ENCODE results near the gene IGSF3.
"Not testable (repeated sequence)": the region's sequence is repeated elsewhere in the genome, so short reads cannot be mapped to it uniquely, and the experiment has no call there.

IGSF3 gene

DNA sequence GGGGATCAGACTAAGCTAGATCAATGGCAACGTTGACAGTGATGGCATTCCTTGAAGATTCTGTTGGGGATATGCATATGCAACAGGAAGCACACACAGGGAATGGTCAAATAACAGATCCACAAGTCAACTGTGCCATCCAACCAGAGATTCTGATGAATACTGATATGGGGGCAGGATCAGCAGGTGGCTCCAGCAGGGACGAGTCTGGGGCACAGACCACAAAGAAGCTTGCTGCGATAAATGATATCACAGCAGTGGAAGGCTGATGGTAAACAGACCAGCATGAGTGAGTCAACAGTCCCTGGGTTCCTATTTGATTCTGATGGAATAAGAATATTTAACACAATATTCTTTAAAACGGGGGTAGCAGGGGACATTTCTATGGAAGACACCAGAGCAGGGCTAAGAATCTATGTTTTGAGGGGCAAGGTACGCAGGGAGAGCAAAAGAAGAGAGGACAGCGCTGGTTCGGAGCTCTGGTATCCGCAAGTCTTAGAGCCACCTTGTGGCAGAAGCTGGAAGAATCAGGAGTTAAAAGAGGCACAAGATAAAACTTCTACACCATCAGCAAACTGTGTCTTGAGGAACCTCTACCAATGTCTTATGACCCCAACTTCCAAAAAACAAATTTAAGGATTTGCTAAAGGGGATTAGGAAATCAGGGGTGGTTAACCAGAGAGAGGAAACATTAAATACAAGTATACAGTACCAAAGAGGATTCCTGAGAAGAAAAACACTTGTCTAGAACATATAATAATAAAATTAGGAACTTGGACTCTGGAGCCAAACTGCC lies 71.4 kb downstream of the IGSF3 start:
- DNase-seq = peak; percentile 62 to 76

DNA sequence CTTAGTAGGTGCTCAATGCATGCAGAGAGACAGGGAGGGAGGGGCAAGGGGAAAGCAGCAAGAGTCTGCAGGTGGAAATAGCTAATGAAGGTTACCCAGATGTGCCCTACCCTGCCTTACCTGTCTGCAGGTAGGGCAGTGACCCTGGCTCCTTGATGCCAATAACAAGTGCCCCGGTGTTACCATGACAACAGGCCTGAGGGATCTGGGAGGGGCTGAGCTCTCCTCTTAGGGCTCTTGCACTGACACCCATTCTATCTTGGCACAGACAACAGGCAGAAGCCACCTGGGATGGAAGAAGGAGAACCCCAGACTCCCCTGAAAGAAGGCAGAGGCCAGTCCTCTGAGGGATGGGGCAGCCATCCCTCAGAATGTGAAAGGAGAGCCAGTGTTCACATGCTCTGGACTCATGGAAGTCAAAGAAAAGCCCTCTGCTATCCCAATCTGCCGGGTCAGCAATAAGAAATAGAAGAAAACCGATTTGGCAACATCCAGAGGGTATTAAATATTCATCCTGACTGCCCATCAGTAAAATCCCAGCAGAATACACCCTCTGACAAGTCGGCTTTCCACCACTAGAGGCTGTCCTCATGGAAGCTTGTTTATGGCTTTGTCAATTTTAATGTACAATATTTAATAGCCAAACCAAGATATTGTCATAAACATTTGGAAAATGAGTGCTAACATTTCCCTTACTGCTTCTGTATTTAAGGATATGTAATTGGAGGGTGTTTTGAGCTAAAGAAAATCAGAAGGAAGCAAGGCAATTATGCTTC lies 72.3 kb downstream of the IGSF3 start:
- DNase-seq = not testable (repeated sequence)

DNA sequence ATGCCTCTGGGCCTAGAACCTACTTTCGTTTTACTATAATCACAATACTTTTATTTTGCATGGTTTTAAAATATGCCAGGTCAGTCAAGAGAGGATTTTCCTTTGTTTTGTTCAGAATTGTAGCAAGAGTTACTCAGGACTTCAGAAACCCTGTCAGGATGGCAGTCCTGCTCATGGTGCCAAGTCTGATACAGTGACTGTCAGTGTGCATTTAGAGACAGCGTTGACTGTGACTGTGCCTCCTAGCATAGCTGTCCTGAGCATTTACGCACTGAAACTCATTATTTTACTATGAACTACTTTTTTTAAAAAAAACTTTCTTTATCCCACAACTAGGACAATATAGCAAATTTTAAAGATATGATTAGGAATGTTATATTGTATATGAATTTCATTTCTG lies 73.6 kb downstream of the IGSF3 start:
- DNase-seq = not testable (repeated sequence)

DNA sequence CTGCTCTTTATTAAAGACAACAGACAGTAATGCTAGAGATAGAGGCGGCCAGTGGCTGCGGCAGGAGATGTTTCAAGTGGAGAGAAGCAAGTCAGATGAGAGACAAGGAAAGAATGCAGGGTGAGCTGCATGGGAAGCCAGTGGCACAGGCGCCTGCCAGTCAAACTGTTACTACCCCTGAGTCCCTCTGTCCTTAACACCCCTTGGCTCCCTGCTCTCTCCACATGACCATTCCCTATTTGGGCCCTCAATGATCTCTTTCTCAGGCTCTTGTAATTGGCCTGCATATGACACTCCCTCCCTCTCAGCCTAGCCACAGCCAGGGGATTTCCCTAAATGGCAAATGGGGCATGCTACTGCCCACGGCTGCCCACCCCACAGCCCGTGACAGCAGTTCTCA lies 74.1 kb downstream of the IGSF3 start:
- not testable (repeated sequence) for DNase-seq

DNA sequence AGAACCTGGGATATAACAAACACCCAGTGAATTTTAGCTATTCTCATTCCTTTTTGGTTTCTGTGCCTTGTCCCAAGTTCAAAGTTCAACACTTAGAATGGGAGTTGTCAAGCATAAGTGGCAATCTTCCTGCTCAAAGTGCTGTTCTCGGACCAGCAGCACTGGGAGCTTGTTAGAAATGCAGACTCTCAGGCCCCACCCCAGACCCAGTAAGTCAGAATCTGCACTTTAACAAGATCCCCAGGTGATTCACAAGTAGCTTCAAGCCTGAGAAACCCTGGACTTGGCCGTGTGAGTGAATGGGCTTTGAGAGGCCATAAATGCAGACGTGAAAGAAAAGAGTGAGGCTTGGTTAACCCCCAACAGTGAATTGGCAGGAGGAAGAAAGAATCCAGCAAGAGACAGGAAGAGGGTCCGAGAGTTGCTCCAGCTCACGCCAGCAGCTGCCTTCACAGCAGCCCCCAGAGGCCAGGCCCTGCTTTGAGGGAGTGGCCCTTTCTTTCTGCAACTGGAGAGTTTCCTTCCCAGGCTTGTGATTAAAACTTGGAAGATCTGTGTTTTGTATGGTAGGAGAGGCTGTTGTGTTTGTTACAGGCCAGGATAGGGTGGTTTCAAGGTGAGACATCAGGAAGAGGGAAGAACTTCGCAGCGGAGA lies 75.5 kb downstream of the IGSF3 start:
- DNase-seq = not testable (repeated sequence)

DNA sequence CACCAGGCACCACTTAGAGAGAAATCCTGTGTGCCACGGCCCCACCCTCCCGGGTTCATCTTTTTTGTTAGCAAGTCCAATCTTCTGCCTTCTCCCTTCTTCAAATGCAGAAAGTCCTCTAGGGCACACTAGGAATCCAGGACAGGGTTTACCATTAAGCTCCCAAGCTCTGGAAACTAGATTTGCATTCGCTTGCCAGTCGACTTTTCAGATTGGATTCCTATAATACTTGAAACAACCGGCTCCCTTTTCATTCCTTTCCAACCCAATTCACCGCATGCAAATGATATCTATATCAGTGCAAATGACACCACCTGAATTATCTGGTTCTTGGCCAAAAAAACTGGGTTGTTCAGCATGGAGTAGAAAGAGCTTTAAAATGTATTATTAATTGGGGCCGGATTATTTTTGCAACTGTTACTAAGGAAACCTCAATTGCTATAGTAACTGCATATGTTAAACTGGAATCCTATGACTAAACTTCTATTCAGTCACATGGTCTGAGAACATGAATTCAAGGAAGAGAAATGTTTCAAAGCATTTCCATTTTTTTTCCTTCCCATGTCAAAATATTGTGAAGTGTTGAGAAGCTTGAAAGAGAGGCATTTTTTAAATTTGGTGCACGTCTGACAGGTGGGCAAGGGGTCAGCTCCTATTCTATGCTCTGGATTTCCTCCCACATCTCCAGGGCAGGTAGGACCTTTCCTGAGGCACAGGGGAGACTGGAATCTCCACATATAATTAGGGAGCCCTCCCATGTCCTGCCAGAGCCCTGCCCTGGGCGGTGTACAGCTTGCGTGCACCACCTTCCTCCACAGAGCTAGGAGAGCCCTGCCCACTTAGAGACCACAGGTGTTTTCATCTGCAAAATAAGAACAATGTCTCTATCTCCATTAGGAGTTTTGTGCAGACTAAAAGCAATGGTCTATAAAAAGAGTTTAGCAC lies 76.3 kb downstream of the IGSF3 start:
- DNase-seq = peak in 1 of 2 donors; percentile 51

DNA sequence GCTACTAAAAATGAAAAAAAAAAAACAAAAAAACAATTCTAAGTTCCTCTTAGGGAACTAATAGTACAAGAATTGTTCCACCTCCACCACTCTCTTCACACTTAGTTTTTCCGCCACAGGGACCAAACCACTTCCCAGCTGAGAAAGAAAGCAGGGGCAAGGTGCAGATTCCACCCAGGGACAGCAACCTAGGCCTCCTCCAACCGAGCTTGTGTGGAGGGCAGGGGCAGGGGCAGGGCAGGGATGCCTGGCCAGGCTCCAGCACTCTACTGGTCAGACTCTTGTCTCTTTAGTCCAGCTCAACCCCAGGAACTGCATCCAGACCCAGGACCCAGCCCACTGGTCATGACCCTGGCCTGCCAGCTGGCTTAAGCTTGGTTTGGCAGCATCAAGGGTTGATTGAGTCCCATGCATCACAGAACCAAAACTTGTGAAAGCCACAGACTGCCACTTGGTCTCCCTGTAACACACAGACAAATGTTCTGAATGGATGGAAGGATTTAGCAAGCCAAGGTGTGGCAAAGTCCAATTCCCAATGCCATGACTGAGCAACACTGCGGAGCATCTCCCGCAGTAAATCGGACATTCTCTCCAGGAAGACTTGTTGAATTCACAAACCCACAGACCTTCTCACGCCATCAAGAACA lies 77.1 kb downstream of the IGSF3 start:
- not testable (repeated sequence) for DNase-seq

DNA sequence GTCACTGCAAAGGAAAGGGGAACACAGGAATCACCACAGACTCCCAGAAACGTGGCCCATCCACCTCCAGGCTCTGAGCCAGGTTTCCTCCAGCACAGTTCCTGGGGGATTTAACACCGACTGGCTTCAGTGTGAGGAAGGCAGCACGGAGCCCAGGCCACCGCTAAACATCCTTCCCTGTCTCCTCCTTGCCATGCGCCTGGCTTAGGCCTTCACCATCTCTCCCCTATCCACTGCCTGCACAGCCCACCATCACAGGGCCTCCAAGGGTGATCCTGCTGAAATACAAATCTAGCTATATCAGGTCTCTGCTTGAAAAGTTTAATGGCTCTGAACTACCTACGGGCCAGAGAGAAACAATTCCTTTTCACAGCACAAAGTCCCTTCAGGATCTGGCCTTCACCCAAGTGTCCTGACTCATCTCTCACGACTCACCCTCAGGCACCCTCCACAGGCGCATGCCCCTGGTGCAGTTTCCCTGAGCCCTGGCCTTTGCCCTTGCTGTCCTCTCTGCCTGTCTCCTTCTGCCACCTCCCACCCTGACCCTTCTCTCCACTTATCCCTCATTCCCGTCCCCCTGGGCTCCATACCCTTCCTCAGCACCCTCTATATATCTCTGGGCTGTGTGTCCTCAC lies 78.3 kb downstream of the IGSF3 start:
- peak in 1 of 2 donors; percentile 25 for DNase-seq

DNA sequence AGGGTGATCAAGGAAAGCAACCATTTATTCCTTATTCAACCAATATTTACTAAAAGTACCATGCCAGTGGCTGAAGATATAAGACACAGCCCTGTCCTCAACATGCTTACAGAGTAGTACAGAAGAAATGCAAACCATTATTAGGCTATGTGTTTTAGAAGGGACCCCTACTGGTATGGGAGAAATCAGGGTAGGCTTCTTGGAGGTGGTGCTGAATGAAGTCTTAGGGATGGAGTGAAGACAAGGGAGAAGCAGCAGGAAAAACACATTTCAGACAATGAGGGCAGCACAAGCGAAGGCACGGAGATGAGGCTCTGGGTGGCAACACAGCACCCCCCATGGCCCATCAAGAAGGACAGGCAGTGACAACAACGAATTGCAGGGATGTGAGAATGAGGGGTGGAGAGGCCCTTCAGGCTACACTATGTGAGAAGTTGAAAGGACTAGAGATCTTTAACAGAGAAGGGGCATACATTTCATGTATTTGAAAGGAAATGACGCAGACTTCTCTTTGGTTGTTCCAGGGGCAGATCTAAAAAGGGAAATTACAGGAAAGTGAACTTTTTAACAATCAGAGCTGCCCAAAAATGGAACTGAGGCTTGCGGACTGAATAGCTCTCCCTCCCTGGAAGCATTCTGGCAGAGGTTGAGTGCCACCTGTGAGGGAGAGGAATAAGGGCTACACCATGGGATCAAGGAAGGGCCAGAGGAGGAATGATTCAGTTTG lies 79.9 kb downstream of the IGSF3 start:
- DNase-seq = peak in 1 of 2 donors; percentile 36

DNA sequence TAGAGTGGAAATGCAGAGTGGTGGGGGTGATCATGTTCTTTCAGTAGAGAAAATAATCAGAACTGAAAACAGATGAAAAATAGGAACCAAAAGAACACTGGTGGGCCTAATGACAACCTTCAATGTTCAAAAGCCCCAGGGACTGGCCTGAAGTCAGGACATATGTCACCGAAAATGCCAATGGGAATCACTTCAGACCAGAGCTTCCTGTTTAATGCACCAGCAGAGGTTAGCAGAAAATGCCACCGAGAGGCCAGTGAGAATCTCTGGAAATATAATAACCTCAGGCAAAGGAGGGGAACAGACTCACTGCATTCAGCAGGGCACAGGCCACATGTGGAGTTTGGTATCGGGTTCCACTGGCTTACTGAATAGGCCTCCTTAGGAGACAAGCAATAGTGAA lies 80.8 kb downstream of the IGSF3 start:
- no peak for DNase-seq

DNA sequence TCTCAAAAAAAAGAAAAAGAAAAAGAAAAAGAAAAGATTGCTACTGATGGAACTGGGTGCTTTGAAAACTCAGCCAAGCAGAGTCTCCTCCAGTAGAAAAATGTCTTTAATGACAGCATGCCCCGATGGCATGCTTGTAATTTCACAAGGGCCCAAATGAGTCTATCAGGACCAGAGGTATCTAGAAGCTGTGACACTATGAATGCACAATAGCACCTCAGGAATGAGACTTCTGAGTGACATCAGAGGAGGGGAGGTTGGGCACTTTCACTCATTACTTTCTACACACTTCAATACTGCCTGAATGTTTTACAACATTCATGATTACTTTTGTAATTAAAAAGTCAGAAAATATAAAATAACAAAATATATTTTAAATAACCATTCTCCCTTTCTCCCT lies 81.6 kb downstream of the IGSF3 start:
- DNase-seq = no peak

DNA sequence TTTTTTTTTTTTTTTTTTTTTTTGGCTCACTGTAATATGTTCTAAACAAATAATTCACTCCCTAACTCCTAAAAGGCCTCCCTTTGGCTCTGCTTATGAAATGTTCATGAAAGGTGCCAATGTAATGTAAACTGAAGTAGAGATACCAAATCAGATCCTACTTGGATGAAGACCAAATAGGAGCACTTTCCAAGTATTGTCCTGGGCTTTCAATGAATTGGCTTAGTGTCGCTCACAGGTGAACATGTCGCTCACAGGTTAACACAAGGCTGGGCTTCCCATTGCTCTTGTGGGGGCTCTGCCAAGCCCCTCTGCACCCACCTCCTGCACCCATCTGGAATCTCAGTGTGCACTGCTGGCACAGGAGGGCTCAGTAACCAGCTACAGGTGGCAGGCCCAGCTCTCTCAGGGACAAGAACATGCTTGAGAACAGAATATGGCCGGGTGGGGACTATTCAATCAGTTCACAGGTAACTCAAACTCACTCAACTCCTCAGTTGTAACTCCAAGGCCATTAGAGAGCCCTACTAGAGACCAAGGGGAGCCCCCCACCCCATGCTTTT lies 86.1 kb downstream of the IGSF3 start:
- no peak for DNase-seq

DNA sequence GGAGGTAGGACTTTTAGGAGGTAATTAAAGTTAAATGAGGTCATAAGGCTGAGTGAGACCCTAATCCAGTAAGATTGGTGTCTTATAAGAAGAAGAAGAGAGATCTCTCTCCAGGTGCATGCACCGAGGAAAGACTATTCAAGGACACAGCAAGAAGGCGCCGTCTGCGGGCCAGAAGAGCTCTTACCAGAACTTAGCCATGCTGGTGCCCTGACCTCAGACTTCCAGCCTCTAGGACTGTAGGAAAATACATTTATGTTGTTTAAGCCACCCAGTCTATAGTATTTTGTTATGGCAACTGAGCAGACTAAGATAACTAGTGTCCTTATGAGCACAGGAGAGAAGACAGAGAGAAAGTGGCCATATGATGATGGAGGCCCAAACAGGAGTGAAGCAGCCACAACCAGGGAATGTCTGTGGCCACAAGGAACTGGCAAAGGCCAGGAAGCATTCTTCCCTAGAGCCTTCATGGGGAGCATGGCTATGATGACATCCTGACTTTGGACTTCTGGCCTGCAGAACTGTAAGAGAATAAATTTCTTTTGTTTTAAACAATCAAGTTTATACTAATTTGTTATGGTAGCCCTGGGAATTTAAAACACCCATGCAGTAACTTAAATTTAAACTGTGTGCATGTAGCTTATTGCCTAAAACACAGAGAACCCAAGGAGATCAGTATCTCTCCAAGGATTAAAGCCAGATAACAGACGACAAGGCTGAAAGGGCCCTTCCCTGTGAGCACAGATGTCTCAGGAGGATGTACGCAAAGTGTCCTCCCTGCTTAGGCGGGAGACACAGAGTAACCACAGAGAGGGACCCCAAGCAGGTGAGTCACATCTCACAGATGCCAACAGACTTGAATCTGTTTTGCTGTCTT lies 86.8 kb downstream of the IGSF3 start:
- no peak for DNase-seq

DNA sequence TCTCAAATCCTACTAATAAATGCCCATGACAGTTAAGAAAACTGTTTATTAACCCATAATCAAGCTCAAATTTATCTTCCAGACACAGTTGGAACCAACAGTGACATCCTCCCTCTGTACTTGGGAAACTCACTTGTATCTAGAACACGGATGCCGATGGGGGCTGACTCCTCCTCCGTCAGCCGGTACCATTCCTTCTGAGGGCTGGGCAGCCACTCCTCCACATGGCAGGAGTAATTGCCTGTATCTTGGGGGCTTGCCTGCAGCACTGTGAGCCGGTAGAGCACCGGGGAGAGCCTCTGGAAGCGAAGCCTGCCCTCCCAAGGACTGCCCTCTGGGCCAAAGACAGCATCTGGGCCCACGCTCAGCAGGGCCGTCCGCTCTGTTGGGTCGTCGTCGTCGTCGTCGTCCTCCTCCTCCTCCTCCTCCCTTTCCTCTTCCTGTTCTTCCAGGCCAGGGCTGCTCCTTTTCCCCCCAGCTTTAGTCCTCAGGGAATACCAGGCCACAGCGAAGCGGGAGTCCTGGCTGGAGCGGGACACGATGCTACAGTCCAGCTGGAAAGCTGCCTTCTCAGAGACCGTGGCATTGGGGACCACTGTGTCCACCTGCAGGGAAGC lies 88.2 kb downstream of the IGSF3 start:
- DNase-seq = no peak

DNA sequence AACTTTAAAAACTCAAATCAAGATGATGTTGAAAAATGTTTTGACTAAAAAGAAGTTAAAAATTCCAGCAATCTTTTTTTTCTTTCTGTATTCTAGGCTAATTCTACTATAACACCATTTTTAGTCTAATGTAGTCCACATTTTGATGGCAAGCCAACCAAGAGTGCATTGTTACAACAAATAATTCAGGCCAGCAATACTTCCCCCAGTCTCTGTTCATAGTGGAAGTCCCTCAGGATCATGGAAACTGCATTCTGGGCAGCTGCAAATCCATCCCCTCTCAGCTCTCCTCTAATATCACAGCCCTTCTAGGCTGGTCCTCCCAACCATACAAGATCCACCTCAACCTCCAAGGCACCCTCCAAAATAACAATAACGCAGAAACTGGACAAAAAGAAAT lies 89.0 kb downstream of the IGSF3 start:
- no peak for DNase-seq

DNA sequence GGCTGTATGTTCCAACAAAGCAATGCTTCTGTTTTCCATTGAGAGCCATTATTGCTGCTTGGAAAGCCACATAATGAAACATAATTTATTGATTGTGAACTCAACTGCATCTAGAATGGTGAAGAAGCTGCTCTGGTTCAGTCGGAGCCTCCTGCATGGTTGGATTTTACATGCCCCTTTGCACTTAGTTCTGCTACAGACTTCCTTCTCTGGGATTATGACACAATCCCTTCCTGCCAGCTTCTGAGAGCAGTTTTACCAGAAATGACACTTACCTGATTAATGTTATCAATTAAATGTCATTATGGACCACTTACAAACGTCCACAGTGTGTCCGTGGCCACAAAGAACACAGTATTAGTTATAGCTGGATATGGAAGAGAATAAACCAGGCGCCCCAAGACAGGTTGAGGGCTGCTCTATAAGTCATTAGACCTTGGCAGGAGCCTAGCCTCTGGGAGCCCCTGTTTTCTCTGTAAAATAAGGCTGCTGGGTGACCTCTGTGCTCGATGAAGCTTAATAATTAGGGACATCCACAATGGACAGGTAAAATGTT lies 89.7 kb downstream of the IGSF3 start:
- DNase-seq = peak; percentile 32 to 37

DNA sequence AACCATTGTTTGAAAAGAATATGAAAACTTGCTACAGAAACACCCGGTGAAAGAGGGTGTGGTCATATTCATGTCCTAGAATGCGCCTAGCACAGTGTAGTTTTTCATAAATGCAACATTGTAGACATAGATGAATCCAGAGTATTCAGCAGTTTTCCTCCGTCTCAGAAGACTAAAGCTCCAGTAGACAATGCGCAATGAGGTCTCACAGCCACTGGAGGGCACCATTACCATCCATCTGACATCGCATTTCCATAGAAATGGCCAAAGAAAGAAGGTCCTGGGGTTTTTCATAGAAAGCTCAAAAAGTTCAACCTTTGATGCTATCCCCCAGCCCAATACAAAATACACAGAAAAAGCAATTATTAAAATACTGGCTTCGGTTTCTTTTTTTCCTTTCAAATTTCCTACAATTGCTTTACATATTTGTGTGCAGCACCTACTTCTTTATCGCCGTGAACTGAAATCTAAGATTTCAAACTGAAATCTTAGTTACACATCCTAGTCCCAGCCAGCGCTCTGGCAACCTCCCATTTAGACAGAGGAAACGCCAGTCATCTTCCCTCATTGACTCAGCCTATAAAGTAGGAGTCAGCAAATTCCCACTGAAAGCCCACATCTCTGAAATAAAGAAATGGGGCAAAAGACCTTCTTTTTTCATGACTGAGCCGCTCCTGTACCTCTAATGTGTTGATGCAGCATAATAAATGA lies 92.8 kb downstream of the IGSF3 start:
- DNase-seq = peak; percentile 78 to 86
